Astrocyte (in vitro differentiated cells and primary cell): Measurements from ENCODE around the gene ELMOD1.
A peak's percentile ranks its signal among the peaks of the same experiment; 100 is the strongest.

Experiments
- CTCF ChIP-seq: IDR thresholded peaks from 2 replicates; pipeline ENCODE4 v1.5.1; 2011; ENCODE audit warnings: low read depth, mild to moderate bottlenecking, inconsistent platforms, low read length, moderate library complexity; ENCODE audit not compliant: insufficient read depth
- EZH2 ChIP-seq: IDR thresholded peaks from 2 replicates; pipeline ENCODE4 v1.6.1; 2012; ENCODE audit warnings: mild to moderate bottlenecking, low read length, inconsistent platforms; ENCODE audit not compliant: insufficient read depth

DNA sequence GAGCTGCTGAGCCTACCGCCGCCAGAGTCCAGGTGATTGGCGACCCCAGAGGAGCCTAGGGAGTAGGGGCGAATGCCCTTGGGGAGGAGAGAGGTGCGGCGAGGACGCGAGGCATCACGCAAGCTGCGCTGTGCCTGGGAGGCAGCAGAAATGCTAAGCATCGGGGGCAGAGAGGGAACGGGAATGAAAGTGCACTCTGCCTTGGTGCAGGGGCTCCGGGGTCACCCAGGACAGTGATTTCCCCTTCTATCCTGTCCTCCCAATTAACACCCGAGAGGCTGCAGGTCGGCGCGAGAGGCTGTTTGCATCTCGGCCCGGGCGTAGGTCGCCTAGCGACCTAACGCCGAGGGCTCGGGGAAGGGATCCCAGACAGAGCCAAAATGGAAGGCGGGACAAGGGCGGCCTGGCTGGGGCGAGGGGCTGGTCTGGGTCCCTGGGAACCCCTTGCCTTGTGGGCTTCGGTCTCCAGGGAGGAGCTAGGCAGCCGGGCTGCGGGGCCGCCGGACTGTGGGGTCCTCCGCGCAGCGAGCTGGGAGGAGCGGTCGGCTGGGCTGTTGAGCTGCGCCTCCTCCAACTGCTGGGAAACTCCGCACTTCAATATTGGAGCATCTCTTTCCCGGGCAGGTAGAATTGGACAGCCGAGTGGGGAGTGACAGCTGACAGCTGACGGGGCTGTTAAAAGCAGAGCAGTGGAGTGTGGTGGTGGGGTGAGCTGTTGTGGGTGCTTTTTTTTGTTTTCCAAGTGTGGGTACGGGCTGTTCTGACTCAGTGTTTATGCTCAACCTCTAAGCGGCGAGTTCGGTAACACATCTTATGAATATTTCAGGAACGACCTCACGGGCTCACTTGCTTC is 657 bp downstream of the ELMOD1 start:
- no peak for TF ChIP-seq CTCF
- peak; percentile 58 for TF ChIP-seq EZH2
